ENCODE results near the gene FMNL2. TPM values are rescaled to one million over a fixed set of nuclear protein-coding genes. Genes with fewer than 3 reads are reported as not detected.

The FMNL2 gene
- polyA plus RNA-seq, 1 donor from 2014 or later, result 86.5 TPM

- Histone ChIP-seq H4K20me1 (ENCODE audit: insufficient read depth) (no peaks in the 10 kb centered on the region), H2AFZ (ENCODE audit: low read depth, low read length) (no peak overlapping the region), H3K27ac (ENCODE audit: low read length) (no peak overlapping the region), H3K27me3 (ENCODE audit: insufficient read depth, low read depth, low read length) (no peaks in the 10 kb centered on the region), H3K79me2 (replicated peaks; ENCODE audit: insufficient read depth, low read length) (peaks cover 16% of the 10 kb centered on the region), H3K36me3 (ENCODE audit: insufficient read depth, low read length) (no peaks in the 10 kb centered on the region), H3K4me3 (ENCODE audit: low read length) (no peak overlapping the region), H3K9me2 (ENCODE audit: insufficient read depth, low read length) (no peaks in the 10 kb centered on the region), H3K4me2 (ENCODE audit: low read length) (no peak overlapping the region), H3K9me3 (ENCODE audit: low read length) (no peaks in the 10 kb centered on the region), H3K9ac (ENCODE audit: low read length) (no peak overlapping the region), H3F3A (ENCODE audit: insufficient read depth, low read length, poor library complexity, severe bottlenecking) (no peaks in the 10 kb centered on the region)
- TF ChIP-seq POLR2AphosphoS5 (IDR thresholded peaks at IDR 0.05), result no peak
- no peak for TF ChIP-seq EP300 (conservative IDR thresholded peaks at IDR 0.05; ENCODE audit: poor library complexity, severe bottlenecking)
- TF ChIP-seq, protein P1, sequence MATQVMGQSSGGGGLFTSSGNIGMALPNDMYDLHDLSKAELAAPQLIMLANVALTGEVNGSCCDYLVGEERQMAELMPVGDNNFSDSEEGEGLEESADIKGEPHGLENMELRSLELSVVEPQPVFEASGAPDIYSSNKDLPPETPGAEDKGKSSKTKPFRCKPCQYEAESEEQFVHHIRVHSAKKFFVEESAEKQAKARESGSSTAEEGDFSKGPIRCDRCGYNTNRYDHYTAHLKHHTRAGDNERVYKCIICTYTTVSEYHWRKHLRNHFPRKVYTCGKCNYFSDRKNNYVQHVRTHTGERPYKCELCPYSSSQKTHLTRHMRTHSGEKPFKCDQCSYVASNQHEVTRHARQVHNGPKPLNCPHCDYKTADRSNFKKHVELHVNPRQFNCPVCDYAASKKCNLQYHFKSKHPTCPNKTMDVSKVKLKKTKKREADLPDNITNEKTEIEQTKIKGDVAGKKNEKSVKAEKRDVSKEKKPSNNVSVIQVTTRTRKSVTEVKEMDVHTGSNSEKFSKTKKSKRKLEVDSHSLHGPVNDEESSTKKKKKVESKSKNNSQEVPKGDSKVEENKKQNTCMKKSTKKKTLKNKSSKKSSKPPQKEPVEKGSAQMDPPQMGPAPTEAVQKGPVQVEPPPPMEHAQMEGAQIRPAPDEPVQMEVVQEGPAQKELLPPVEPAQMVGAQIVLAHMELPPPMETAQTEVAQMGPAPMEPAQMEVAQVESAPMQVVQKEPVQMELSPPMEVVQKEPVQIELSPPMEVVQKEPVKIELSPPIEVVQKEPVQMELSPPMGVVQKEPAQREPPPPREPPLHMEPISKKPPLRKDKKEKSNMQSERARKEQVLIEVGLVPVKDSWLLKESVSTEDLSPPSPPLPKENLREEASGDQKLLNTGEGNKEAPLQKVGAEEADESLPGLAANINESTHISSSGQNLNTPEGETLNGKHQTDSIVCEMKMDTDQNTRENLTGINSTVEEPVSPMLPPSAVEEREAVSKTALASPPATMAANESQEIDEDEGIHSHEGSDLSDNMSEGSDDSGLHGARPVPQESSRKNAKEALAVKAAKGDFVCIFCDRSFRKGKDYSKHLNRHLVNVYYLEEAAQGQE (IDR thresholded peaks at IDR 0.05; ENCODE audit: borderline replicate concordance), result no peak
- TF ChIP-seq RAD21 (conservative IDR thresholded peaks at IDR 0.05), result no peak
- no peak for TF ChIP-seq SMC3 (conservative IDR thresholded peaks at IDR 0.05; ENCODE audit: poor library complexity)
- no peak for TF ChIP-seq CTCF (IDR thresholded peaks at IDR 0.05; ENCODE audit: poor library complexity, severe bottlenecking)
- no peak for TF ChIP-seq MXI1 (conservative IDR thresholded peaks at IDR 0.05; ENCODE audit: poor library complexity, severe bottlenecking)
- TF ChIP-seq TAF1 (IDR thresholded peaks at IDR 0.05; ENCODE audit: low read depth), result no peak
- TF ChIP-seq EZH2 (IDR thresholded peaks at IDR 0.05; ENCODE audit: borderline replicate concordance, insufficient read depth, low read length, poor library complexity, severe bottlenecking), result no peak
Observed at GRCh38 chr2:152462779-152463178, 127.8 kb downstream of the FMNL2 start.

DNA sequence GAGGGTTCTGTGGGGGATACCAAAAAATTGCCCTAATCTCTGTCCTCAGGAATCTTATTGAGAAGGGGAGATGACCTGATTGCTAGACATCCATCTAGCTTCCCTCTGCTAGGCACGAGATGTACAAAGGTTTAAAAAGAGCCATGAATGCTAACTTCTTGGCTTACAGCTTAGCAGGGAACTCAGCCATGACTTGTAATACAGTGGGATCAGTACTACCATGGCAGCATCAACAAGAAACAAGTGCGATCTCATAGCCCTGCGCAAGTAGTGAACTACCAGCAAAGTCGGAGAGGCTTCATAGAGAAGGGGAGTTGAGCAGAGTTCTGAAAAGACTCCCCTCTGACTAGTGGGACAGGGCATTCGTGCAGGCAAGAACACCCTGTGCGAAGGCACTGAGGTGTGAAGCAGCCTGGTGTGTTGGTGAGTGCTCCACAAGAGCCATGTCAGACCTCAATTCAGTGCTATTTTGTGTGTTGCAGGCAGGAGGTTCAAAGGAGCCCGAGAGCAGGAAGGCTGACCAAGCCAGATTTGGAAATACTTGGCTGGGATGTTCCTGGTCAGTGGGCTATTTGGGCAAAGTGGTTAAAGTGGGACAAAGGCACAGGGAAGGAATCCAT is 130.0 kb downstream of the FMNL2 start:
- no peaks in the 10 kb centered on the region for H4K20me1 ChIP-seq (ENCODE audit: insufficient read depth)
- H3K4me2 ChIP-seq (ENCODE audit: low read length), result no peak overlapping the region
- no peak overlapping the region for H2AFZ ChIP-seq (ENCODE audit: low read depth, low read length)
- H3K36me3 ChIP-seq (ENCODE audit: insufficient read depth, low read length), result no peaks in the 10 kb centered on the region
- no peak overlapping the region for H3K9ac ChIP-seq (ENCODE audit: low read length)
- TF ChIP-seq RAD21 (conservative IDR thresholded peaks at IDR 0.05), result no peak
- H3K27me3 ChIP-seq (ENCODE audit: insufficient read depth, low read depth, low read length), result no peaks in the 10 kb centered on the region
- no peaks in the 10 kb centered on the region for H3F3A ChIP-seq (ENCODE audit: insufficient read depth, low read length, poor library complexity, severe bottlenecking)
- H3K4me3 ChIP-seq (ENCODE audit: low read length), result no peak overlapping the region
- no peaks in the 10 kb centered on the region for H3K9me3 ChIP-seq (ENCODE audit: low read length)
- no peaks in the 10 kb centered on the region for H3K9me2 ChIP-seq (ENCODE audit: insufficient read depth, low read length)
- peaks cover 16% of the 10 kb centered on the region for H3K79me2 ChIP-seq (replicated peaks; ENCODE audit: insufficient read depth, low read length)
- no peak overlapping the region for H3K27ac ChIP-seq (ENCODE audit: low read length)
